ENCODE measurements around the gene AKAP7.
"Not testable (repeated sequence)": the region's sequence is repeated elsewhere in the genome, so short reads cannot be mapped to it uniquely, and the experiment has no call there.

AKAP7 gene

GRCh38 chr6:131231891-131232290, 96.6 kb downstream of the AKAP7 start:
- H3K4me3 ChIP-seq (ENCODE audit: low read length), result no peak overlapping the region
- H3K9ac ChIP-seq (ENCODE audit: low read length), result no peak overlapping the region
- H3K36me3 ChIP-seq (ENCODE audit: control insufficient read depth, insufficient read depth, low read length), result no peaks in the 10 kb centered on the region
- no peaks in the 10 kb centered on the region for H3K4me1 ChIP-seq (ENCODE audit: control insufficient read depth, insufficient read depth, low read length)
- no peaks in the 10 kb centered on the region for H3K27me3 ChIP-seq (ENCODE audit: control insufficient read depth, insufficient read depth, low read length)
- H3K9me3 ChIP-seq (ENCODE audit: control insufficient read depth, low read length), result no peaks in the 10 kb centered on the region

- Histone ChIP-seq H3K9ac (ENCODE audit: low read length) (no peak overlapping the region), H3K4me3 (ENCODE audit: low read length) (no peak overlapping the region), H3K27me3 (ENCODE audit: control insufficient read depth, insufficient read depth, low read length) (no peaks in the 10 kb centered on the region), H3K4me1 (ENCODE audit: control insufficient read depth, insufficient read depth, low read length) (peaks cover 2% of the 10 kb centered on the region), H3K9me3 (ENCODE audit: control insufficient read depth, low read length) (no peaks in the 10 kb centered on the region), H3K36me3 (ENCODE audit: control insufficient read depth, insufficient read depth, low read length) (no peaks in the 10 kb centered on the region)
These were observed 109.7 kb downstream of the AKAP7 start for GRCh38 chr6:131244942-131245341.

GRCh38 chr6:131250122-131250521, 114.9 kb downstream of the AKAP7 start:
- Histone ChIP-seq H3K4me3 (ENCODE audit: low read length) (peak overlapping the region; percentile 1), H3K9ac (ENCODE audit: low read length) (peak overlapping the region; percentile 45), H3K27me3 (ENCODE audit: control insufficient read depth, insufficient read depth, low read length) (no peaks in the 10 kb centered on the region), H3K36me3 (ENCODE audit: control insufficient read depth, insufficient read depth, low read length) (no peaks in the 10 kb centered on the region), H3K4me1 (ENCODE audit: control insufficient read depth, insufficient read depth, low read length) (peaks cover 11% of the 10 kb centered on the region), H3K9me3 (ENCODE audit: control insufficient read depth, low read length) (no peaks in the 10 kb centered on the region)

GRCh38 chr6:131250936-131251335, 115.7 kb downstream of the AKAP7 start:
- Histone ChIP-seq H3K27me3 (ENCODE audit: control insufficient read depth, insufficient read depth, low read length) (no peaks in the 10 kb centered on the region), H3K9ac (ENCODE audit: low read length) (no peak overlapping the region), H3K4me3 (ENCODE audit: low read length) (no peak overlapping the region)

GRCh38 chr6:131251590-131252199, 116.4 kb downstream of the AKAP7 start:
- Histone ChIP-seq H3K9me3 (ENCODE audit: control insufficient read depth, low read length) (no peaks in the 10 kb centered on the region), H3K9ac (ENCODE audit: low read length) (no peak overlapping the region), H3K27me3 (ENCODE audit: control insufficient read depth, insufficient read depth, low read length) (no peaks in the 10 kb centered on the region), H3K36me3 (ENCODE audit: control insufficient read depth, insufficient read depth, low read length) (no peaks in the 10 kb centered on the region), H3K4me1 (ENCODE audit: control insufficient read depth, insufficient read depth, low read length) (peaks cover 11% of the 10 kb centered on the region), H3K4me3 (ENCODE audit: low read length) (no peak overlapping the region)

More at GRCh38 chr6:131250936-131251335, 115.7 kb downstream of the AKAP7 start:
- H3K4me1 ChIP-seq (ENCODE audit: control insufficient read depth, insufficient read depth, low read length), result peaks cover 11% of the 10 kb centered on the region
- H3K9me3 ChIP-seq (ENCODE audit: control insufficient read depth, low read length), result no peaks in the 10 kb centered on the region
- H3K36me3 ChIP-seq (ENCODE audit: control insufficient read depth, insufficient read depth, low read length), result no peaks in the 10 kb centered on the region

GRCh38 chr6:131255434-131255833, 120.2 kb downstream of the AKAP7 start:
- Histone ChIP-seq H3K4me3 (ENCODE audit: low read length) (no peak overlapping the region), H3K27me3 (ENCODE audit: control insufficient read depth, insufficient read depth, low read length) (no peaks in the 10 kb centered on the region), H3K4me1 (ENCODE audit: control insufficient read depth, insufficient read depth, low read length) (peaks cover 11% of the 10 kb centered on the region), H3K9me3 (ENCODE audit: control insufficient read depth, low read length) (no peaks in the 10 kb centered on the region), H3K9ac (ENCODE audit: low read length) (no peak overlapping the region), H3K36me3 (ENCODE audit: control insufficient read depth, insufficient read depth, low read length) (no peaks in the 10 kb centered on the region)

GRCh38 chr6:131255911-131256310, 120.6 kb downstream of the AKAP7 start:
- H3K4me3 ChIP-seq (ENCODE audit: low read length), result no peak overlapping the region
- no peaks in the 10 kb centered on the region for H3K36me3 ChIP-seq (ENCODE audit: control insufficient read depth, insufficient read depth, low read length)
- no peaks in the 10 kb centered on the region for H3K27me3 ChIP-seq (ENCODE audit: control insufficient read depth, insufficient read depth, low read length)
- no peaks in the 10 kb centered on the region for H3K9me3 ChIP-seq (ENCODE audit: control insufficient read depth, low read length)
- H3K4me1 ChIP-seq (ENCODE audit: control insufficient read depth, insufficient read depth, low read length), result peaks cover 11% of the 10 kb centered on the region
- no peak overlapping the region for H3K9ac ChIP-seq (ENCODE audit: low read length)

GRCh38 chr6:131257104-131257503, 121.8 kb downstream of the AKAP7 start:
- no peak overlapping the region for H3K9ac ChIP-seq (ENCODE audit: low read length)
- no peaks in the 10 kb centered on the region for H3K27me3 ChIP-seq (ENCODE audit: control insufficient read depth, insufficient read depth, low read length)
- peaks cover 5% of the 10 kb centered on the region for H3K4me1 ChIP-seq (ENCODE audit: control insufficient read depth, insufficient read depth, low read length)
- H3K36me3 ChIP-seq (ENCODE audit: control insufficient read depth, insufficient read depth, low read length), result no peaks in the 10 kb centered on the region
- no peak overlapping the region for H3K4me3 ChIP-seq (ENCODE audit: low read length)
- no peaks in the 10 kb centered on the region for H3K9me3 ChIP-seq (ENCODE audit: control insufficient read depth, low read length)

- no peaks in the 10 kb centered on the region for H3K27me3 ChIP-seq (ENCODE audit: control insufficient read depth, insufficient read depth, low read length)
- H3K9me3 ChIP-seq (ENCODE audit: control insufficient read depth, low read length), result no peaks in the 10 kb centered on the region
These were observed 122.9 kb downstream of the AKAP7 start for GRCh38 chr6:131258010-131258652.

GRCh38 chr6:131258816-131259476, 123.7 kb downstream of the AKAP7 start:
- Histone ChIP-seq H3K9ac (ENCODE audit: low read length) (no peak overlapping the region), H3K9me3 (ENCODE audit: control insufficient read depth, low read length) (no peaks in the 10 kb centered on the region), H3K4me3 (ENCODE audit: low read length) (no peak overlapping the region), H3K36me3 (ENCODE audit: control insufficient read depth, insufficient read depth, low read length) (no peaks in the 10 kb centered on the region), H3K27me3 (ENCODE audit: control insufficient read depth, insufficient read depth, low read length) (no peaks in the 10 kb centered on the region), H3K4me1 (ENCODE audit: control insufficient read depth, insufficient read depth, low read length) (peaks cover 4% of the 10 kb centered on the region)

More at GRCh38 chr6:131258010-131258652, 122.9 kb downstream of the AKAP7 start:
- no peak overlapping the region for H3K4me3 ChIP-seq (ENCODE audit: low read length)
- H3K4me1 ChIP-seq (ENCODE audit: control insufficient read depth, insufficient read depth, low read length), result peaks cover 4% of the 10 kb centered on the region
- no peaks in the 10 kb centered on the region for H3K36me3 ChIP-seq (ENCODE audit: control insufficient read depth, insufficient read depth, low read length)
- no peak overlapping the region for H3K9ac ChIP-seq (ENCODE audit: low read length)

GRCh38 chr6:131260960-131261359, 125.7 kb downstream of the AKAP7 start:
- H3K36me3 ChIP-seq (ENCODE audit: control insufficient read depth, insufficient read depth, low read length); H3K27me3 ChIP-seq (ENCODE audit: control insufficient read depth, insufficient read depth, low read length); H3K4me3 ChIP-seq (ENCODE audit: low read length); H3K9me3 ChIP-seq (ENCODE audit: control insufficient read depth, low read length); H3K9ac ChIP-seq (ENCODE audit: low read length); H3K4me1 ChIP-seq (ENCODE audit: control insufficient read depth, insufficient read depth, low read length): not testable (repeated sequence)

- Histone ChIP-seq H3K4me3 (ENCODE audit: low read length) (no peak overlapping the region), H3K4me1 (ENCODE audit: control insufficient read depth, insufficient read depth, low read length) (peaks cover 4% of the 10 kb centered on the region), H3K27me3 (ENCODE audit: control insufficient read depth, insufficient read depth, low read length) (no peaks in the 10 kb centered on the region), H3K9me3 (ENCODE audit: control insufficient read depth, low read length) (no peaks in the 10 kb centered on the region), H3K36me3 (ENCODE audit: control insufficient read depth, insufficient read depth, low read length) (no peaks in the 10 kb centered on the region), H3K9ac (ENCODE audit: low read length) (no peak overlapping the region)
These were observed 126.8 kb downstream of the AKAP7 start for GRCh38 chr6:131262060-131262459.

Measured in mucosa of stomach (tissue), 1 donor.